Measurements from ENCODE around the gene RNF223.

RNF223 gene

GRCh38 chr1:1120866-1121591 lies 46.9 kb upstream of the RNF223 start:
- Histone ChIP-seq H3K27me3 (ENCODE audit: insufficient read depth, low read depth) (peaks cover 75% of the 10 kb centered on the region), H3K4me3 (IDR thresholded peaks at IDR 0.05; ENCODE audit: insufficient read depth, low read depth, low read length) (no peak overlapping the region), H4K20me1 (ENCODE audit: insufficient read depth) (no peaks in the 10 kb centered on the region), H3K4me2 (no peak overlapping the region), H3K36me3 (ENCODE audit: insufficient read depth) (no peaks in the 10 kb centered on the region), H3K9ac (no peak overlapping the region), H3K79me2 (ENCODE audit: insufficient read depth, low read depth) (no peaks in the 10 kb centered on the region), H3K27ac (no peak overlapping the region), H3K4me1 (ENCODE audit: low read depth, poor library complexity, severe bottlenecking) (peaks cover 13% of the 10 kb centered on the region), H2AFZ (ENCODE audit: low read depth) (no peak overlapping the region)
- no peak for TF ChIP-seq CTCF (conservative IDR thresholded peaks at IDR 0.05; ENCODE audit: low read depth, low read length)

GRCh38 chr1:1120096-1120495 lies 46.0 kb upstream of the RNF223 start:
- H3K27ac ChIP-seq = no peak overlapping the region
- no peak overlapping the region for H3K4me2 ChIP-seq
- no peak for TF ChIP-seq CTCF (conservative IDR thresholded peaks at IDR 0.05; ENCODE audit: low read depth, low read length)
- no peaks in the 10 kb centered on the region for H4K20me1 ChIP-seq (ENCODE audit: insufficient read depth)
- no peak overlapping the region for H2AFZ ChIP-seq (ENCODE audit: low read depth)
- H3K4me1 ChIP-seq (ENCODE audit: low read depth, poor library complexity, severe bottlenecking) = peaks cover 14% of the 10 kb centered on the region
- H3K9ac ChIP-seq = no peak overlapping the region
- no peaks in the 10 kb centered on the region for H3K36me3 ChIP-seq (ENCODE audit: insufficient read depth)
- H3K79me2 ChIP-seq (ENCODE audit: insufficient read depth, low read depth) = no peaks in the 10 kb centered on the region
- H3K4me3 ChIP-seq (IDR thresholded peaks at IDR 0.05; ENCODE audit: insufficient read depth, low read depth, low read length) = no peak overlapping the region
- H3K27me3 ChIP-seq (ENCODE audit: insufficient read depth, low read depth) = peaks cover 66% of the 10 kb centered on the region

- no peak overlapping the region for H2AFZ ChIP-seq (ENCODE audit: low read depth)
- no peaks in the 10 kb centered on the region for H3K36me3 ChIP-seq (ENCODE audit: insufficient read depth)
- peaks cover 59% of the 10 kb centered on the region for H3K27me3 ChIP-seq (ENCODE audit: insufficient read depth, low read depth)
- no peak overlapping the region for H3K4me2 ChIP-seq
- TF ChIP-seq CTCF (conservative IDR thresholded peaks at IDR 0.05; ENCODE audit: low read depth, low read length) = no peak
- no peaks in the 10 kb centered on the region for H4K20me1 ChIP-seq (ENCODE audit: insufficient read depth)
- H3K4me1 ChIP-seq (ENCODE audit: low read depth, poor library complexity, severe bottlenecking) = peaks cover 17% of the 10 kb centered on the region
- H3K4me3 ChIP-seq (IDR thresholded peaks at IDR 0.05; ENCODE audit: insufficient read depth, low read depth, low read length) = no peak overlapping the region
- no peak overlapping the region for H3K27ac ChIP-seq
- no peak overlapping the region for H3K9ac ChIP-seq
- no peaks in the 10 kb centered on the region for H3K79me2 ChIP-seq (ENCODE audit: insufficient read depth, low read depth)
Measured at GRCh38 chr1:1119272-1119890, 45.3 kb upstream of the RNF223 start.

- no peaks in the 10 kb centered on the region for H3K36me3 ChIP-seq (ENCODE audit: insufficient read depth)
- H4K20me1 ChIP-seq (ENCODE audit: insufficient read depth) = no peaks in the 10 kb centered on the region
- no peak overlapping the region for H3K9ac ChIP-seq
Measured at GRCh38 chr1:1118876-1119220, 44.7 kb upstream of the RNF223 start.

More at GRCh38 chr1:1118876-1119220, 44.7 kb upstream of the RNF223 start:
- H3K4me1 ChIP-seq (ENCODE audit: low read depth, poor library complexity, severe bottlenecking) = peaks cover 17% of the 10 kb centered on the region
- no peak overlapping the region for H3K4me2 ChIP-seq
- H2AFZ ChIP-seq (ENCODE audit: low read depth) = no peak overlapping the region
- peaks cover 53% of the 10 kb centered on the region for H3K27me3 ChIP-seq (ENCODE audit: insufficient read depth, low read depth)
- H3K4me3 ChIP-seq (IDR thresholded peaks at IDR 0.05; ENCODE audit: insufficient read depth, low read depth, low read length) = no peak overlapping the region
- H3K79me2 ChIP-seq (ENCODE audit: insufficient read depth, low read depth) = no peaks in the 10 kb centered on the region
- no peak overlapping the region for H3K27ac ChIP-seq
- TF ChIP-seq CTCF (conservative IDR thresholded peaks at IDR 0.05; ENCODE audit: low read depth, low read length) = no peak
